CD4-positive, alpha-beta T cell treated with Interleukin-15 for 1 hour (primary cell): ENCODE results near the gene EFNA4.

Source experiments
- DNase-seq: peaks from one replicate; pipeline ENCODE4 v3.0.0-alpha.2; 2020

EFNA4 gene

DNA sequence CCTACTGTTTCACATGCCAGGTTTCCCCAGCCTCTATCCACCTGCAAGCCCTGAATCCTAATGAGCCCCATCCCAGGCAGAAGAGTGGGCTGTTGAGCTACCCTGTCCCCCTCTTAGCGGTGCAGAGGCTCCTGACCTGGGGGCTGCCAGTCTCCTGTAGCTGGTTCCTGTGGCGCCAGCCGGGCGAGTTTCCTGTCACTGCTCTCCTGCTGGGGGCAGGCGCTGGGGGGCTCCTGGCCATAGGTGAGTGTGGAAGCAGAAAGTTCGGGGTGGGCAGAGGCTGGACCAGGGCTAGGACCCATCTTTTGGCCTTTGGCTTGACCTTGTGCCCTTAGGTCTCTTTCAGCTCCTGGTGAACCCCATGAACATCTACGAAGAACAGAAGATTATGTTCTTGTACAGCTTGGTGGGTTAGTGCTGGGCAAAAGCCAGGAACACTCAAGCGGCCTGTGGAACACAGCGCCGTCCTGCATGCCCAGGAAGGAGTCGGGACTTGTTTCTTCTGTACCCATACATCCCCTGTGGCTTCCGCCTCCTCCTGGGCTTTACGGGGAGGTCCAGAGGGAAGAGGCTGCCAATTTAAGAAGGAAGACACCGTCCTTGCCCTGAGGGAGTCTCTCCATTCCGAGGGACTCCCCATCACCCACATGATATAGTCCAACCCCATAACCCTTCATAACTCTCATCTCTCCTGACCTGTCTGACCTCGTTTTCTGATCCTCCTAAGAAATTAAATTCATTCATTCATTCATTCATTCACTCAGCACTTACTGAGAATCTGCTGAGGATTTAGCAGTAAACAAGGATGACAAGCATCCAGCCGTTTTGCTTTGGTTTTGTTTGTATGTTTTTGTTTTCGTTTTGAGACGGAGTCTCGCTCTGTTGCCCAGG, 29.0 kb upstream of the EFNA4 start:
- DNase-seq: no peak

DNA sequence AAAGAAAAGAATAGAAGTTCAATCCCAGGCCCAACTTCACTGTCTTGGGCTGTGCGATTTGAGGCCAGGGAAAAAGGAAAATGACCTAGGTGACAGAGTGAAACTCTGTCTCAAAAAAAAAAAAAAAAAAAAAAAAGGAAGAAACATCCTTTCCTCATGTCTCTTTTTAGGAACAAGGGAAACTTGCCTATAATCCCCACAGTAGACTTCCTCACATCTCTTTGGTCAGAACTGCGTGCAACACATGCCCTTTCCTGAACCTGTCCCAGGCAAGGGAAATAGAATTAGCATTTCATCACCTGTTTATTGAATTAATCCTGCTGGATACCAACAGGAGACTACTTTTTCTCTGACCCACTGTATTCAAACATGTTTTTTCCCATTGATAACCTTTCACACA, 27.6 kb upstream of the EFNA4 start:
- DNase-seq: no peak

GRCh38 chr1:155037043-155037442, 26.5 kb upstream of the EFNA4 start:
- no peak for DNase-seq

DNA sequence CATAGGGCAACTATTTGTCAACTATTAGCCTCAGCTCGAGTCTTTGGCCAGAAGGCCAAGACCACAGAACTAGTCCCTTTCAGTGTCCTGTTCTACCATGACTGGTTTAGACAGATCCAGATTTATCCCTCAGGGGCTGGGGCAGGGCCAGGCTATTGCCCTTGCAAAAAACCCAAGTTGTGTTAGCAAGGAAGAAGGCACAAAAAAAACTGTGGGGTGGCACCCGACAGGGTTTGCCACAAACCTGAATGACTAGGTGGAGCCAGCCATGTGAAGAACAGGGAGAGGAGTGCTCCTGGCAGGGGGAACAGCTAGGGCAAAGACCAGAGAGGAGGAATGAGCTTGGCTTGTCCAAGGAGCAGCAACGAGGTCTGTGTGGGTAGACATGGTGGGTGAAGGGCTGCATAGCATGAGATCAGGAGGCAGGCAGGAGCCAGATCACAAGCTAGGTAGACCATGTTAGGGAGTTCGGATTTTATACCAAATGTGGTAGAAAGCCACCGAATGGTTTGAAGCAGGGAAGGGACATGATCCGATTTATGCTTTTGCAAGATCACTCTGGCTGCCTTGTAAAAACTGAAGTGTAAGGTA, 25.6 kb upstream of the EFNA4 start:
- DNase-seq: no peak

DNA sequence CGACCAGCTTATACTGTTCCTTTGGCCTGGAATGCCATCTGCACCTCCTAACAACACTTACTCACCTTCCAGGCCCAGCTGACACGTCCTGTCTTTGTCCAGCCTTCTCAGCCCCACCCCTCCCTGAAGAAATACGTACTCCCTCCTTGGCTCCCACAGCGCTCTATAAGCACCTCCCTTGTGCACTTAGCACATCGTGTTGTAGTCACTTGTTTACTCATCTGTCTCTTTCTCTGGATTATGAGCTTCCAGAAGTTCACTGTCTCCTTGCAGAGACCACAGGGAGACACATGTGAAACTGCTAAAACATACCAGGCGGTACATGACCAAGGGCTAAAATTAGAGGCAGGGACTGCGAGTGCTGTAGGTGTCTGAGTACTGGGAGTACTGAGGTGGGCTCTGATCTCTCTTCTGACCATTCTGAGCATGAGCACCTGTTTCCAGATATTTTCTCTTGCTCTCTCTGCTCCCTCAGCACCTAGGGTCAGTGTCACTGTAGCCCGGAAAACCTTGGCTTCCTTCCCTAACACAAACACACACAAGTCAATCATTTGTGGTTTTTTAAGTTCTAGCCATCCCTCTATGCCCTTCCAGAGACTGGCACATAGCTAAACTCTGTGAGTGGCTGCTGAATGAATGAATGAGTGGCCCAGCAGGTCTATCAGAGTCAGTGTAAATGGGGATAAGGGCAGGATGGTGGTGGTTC, 24.8 kb upstream of the EFNA4 start:
- DNase-seq: no peak

DNA sequence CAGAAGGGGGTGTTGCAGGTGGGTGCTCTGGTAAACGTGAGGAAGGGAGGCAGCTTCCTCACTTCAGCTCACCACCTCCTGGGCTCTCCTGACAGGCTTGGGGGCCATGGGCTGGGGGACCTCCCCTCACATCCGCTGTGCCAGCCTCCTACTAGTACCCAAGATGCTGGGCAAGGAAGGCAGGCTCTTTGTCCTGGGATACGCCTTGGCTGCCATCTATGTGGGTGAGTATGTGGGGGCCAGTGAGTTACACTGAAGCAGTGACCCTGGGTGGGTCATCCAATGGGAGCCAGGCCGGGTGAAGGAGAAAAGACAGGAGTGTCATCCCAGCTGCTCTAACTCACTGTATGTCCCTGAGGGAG, 24.3 kb upstream of the EFNA4 start:
- DNase-seq: no peak

GRCh38 chr1:155040358-155041093, 23.0 kb upstream of the EFNA4 start:
- DNase-seq: no peak

- no peak for DNase-seq
These were observed 20.8 kb upstream of the EFNA4 start for GRCh38 chr1:155042789-155043188.

- no peak for DNase-seq
These were observed 20.2 kb upstream of the EFNA4 start for GRCh38 chr1:155043301-155043702.

DNA sequence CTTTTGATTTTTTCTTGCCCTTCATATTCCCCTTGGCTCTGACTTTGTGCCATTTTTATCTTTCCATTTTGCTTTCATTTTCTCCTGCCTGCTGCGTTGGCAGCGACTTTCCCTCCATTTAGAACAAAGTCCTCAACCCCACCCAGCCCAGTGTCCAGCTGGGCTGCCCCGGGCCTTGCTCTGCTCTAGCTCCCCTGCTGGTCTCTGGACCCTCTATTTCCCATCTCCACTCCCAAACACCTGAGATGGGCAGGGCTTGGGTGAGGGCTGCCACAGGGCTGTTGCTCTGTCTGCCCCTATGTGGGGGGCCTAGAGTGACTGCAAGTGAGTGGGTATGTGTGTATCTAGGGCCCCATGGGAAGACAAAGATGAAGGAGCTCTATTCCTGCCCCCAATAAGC, 19.7 kb upstream of the EFNA4 start:
- no peak for DNase-seq

- no peak for DNase-seq
These were observed 19.2 kb upstream of the EFNA4 start for GRCh38 chr1:155044365-155044764.

DNA sequence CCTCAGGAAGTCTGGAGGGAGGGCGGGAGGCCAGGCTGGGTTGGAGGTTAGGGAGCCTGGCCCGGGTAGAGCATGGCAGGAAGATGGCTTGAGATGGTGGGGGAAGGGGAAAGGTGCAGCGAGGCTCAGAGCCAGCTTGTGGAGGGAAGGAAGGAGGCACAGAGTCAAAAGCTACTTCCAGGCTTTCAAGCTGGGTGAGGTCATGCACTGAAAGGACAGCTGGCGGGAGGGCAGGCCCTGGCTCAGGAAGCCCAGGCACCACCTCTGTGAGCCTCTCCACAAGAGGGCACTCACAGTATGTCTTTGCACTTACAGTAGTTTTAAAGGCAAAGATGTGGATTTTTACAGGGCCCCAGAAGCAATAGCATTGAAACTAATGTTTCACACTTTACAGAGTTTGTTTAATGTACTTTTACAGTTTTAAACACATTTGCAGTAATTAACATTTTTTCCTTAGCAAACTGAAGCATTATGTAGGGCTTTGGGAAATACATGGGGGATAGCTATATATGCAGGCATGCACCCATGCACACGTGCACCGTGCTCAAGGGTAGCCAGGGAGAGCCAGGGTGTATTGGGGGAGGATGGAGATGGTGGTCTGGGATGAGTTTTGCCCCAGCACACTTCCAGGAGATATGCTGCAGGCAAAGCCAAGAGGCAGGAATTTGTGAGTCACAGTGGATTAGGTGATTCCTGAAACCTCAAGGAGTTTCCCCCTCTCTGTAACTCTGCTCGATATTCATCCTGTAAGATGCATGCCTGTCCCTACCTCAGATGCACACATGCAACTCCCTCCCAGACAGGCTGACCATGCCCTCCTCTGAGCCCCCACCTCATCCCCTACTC, 18.5 kb upstream of the EFNA4 start:
- peak; percentile 75 for DNase-seq

GRCh38 chr1:155048449-155049334, 14.8 kb upstream of the EFNA4 start:
- no peak for DNase-seq

DNA sequence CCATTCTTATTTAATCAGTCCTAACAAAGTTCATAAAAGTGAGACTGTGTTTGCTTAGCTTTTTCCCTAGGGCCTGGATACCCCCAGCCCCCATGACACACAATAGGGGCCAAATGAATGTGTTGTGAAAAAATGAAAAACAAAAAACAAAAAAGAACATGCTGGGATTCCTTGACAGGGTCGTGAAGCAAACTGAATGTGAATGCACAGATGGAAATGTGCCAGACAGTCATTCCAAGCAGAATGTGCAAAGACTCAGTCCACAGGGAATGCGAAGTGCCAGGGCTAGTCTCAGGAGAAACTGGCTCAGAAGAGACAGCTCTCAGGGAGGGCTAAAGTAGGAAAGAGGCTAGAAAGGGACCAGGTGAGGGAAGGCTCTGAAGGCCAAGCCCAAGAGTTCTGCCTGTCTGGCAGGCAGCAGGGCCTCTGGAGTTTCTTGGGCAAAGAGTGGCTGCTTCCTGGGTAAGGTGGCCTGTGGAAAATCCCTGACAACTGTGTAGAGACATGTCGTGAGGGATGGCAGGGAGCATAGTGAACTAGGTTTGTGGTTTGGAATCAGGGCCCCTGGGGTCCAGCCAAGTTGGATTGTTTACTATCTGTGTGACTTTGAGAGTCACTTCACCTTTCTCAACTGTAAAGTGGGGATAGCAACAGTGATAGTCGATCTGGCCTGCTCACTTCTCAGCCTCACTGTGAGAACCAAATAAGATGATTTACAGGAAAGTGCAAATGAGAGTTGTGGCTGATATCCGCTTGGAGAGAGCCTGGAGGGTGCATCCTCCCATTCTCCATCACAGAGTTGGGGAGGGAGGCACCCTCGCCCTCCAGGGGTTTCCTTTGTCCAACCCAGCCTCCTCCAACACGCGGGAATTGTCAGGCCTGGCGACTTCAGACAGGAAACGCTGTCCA, 13.6 kb upstream of the EFNA4 start:
- no peak for DNase-seq

- DNase-seq: peak; percentile 83
These were observed 12.8 kb upstream of the EFNA4 start, which contains the start of gene ADAM15 for GRCh38 chr1:155050560-155051341. TSS of gene ADAM15 (plus strand) at chr1:155051316. CDS start at chr1:155051387, 71 bp downstream.

- DNase-seq: no peak
These were observed 12.2 kb upstream of the EFNA4 start for GRCh38 chr1:155051342-155051776.

- DNase-seq: peak; percentile 62
These were observed 11.7 kb upstream of the EFNA4 start for GRCh38 chr1:155051777-155052398.
